DND-41 (cell line): ENCODE measurements around the gene PPP1R3G.

Source experiments
- ATAC-seq: fragments of 200-7000 bp; cut with Tn5 transposase; 3 replicates; pipeline ENCODE4 v1.9.1; 2021; ENCODE audit warnings: low read depth; ENCODE audit not compliant: insufficient read depth
- DNase-seq: peaks from one replicate; pipeline ENCODE4 v3.0.0-alpha.2; 2020
- H2AFZ ChIP-seq: 2 replicates; pipeline ENCODE4 v1.6.0; 2012; ENCODE audit warnings: low read depth, low read length
- H3K27ac ChIP-seq: 2 replicates; pipeline ENCODE4 v1.5.1; 2012; ENCODE audit warnings: low read length, inconsistent platforms
- H3K27me3 ChIP-seq: fragments of 200-600 bp; sonication (generic); 2 replicates; pipeline ENCODE4 v1.6.0; 2012; ENCODE audit warnings: low read length, mild to moderate bottlenecking, inconsistent platforms; ENCODE audit not compliant: insufficient read depth, poor library complexity
- H3K36me3 ChIP-seq: 2 replicates; pipeline ENCODE4 v1.5.1; 2012; ENCODE audit warnings: low read length, inconsistent platforms; ENCODE audit not compliant: insufficient read depth
- H3K4me1 ChIP-seq: 2 replicates; pipeline ENCODE4 v1.5.1; 2012; ENCODE audit warnings: mild to moderate bottlenecking, low read length; ENCODE audit not compliant: insufficient read depth
- H3K4me2 ChIP-seq: 2 replicates; pipeline ENCODE4 v1.6.0; 2012; ENCODE audit warnings: mild to moderate bottlenecking, moderate library complexity, low read length, inconsistent platforms; ENCODE audit not compliant: insufficient read depth
- H3K4me3 ChIP-seq, 2 experiments: fragments of 200-600 bp in 1 of 2; shearing (Covaris generic) in 1 of 2; 2 replicates each; pipeline ENCODE4 v1.5.1; 2012 to 2016; ENCODE audit warnings: inconsistent platforms in 2 of 2, low read length in 2 of 2, mild to moderate bottlenecking in 2 of 2, low read depth in 1 of 2, moderate library complexity in 1 of 2
- H3K79me2 ChIP-seq: 2 replicates; pipeline ENCODE4 v1.6.0; 2012; ENCODE audit warnings: low read length, inconsistent platforms; ENCODE audit not compliant: insufficient read depth
- H3K9ac ChIP-seq: 2 replicates; pipeline ENCODE4 v1.6.0; 2012; ENCODE audit warnings: low read depth, mild to moderate bottlenecking, inconsistent platforms, low read length, moderate library complexity
- H3K9me3 ChIP-seq: 2 replicates; pipeline ENCODE4 v1.5.1; 2012; ENCODE audit warnings: low read length, moderate library complexity, mild to moderate bottlenecking, inconsistent platforms; ENCODE audit not compliant: insufficient read depth, severe bottlenecking
- H4K20me1 ChIP-seq: 2 replicates; pipeline ENCODE4 v1.6.0; 2012; ENCODE audit warnings: low read length; ENCODE audit not compliant: insufficient read depth
- EZH2 ChIP-seq: IDR thresholded peaks from 3 replicates; pipeline ENCODE4 v1.6.1; 2012; ENCODE audit warnings: borderline replicate concordance, low read depth, mild to moderate bottlenecking, moderate library complexity, low read length, inconsistent platforms; ENCODE audit not compliant: severe bottlenecking
- TF ChIP-seq, protein P1 (sequence below): IDR thresholded peaks from 2 replicates; pipeline ENCODE4 v1.5.1; 2012; ENCODE audit warnings: borderline replicate concordance, low read length, moderate library complexity, mild to moderate bottlenecking; ENCODE audit not compliant: poor library complexity, severe bottlenecking; ENCODE audit errors: extremely low read depth

Gene PPP1R3G

DNA sequence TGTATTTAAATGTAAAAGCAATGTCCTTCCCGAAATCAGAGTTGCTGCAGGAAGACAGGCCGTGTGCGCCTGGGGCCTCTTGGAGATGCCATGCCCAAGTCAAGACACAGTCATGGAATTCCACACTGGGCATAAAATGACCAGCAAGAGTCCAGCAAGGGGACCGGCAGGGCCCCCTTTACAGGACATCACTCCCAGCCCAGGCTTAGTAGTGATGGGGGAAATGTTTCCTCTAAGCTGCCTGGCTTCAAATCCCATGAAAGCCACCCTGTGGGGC, 1.9 kb upstream of the PPP1R3G start:
- Histone ChIP-seq H4K20me1 (no peaks in the 10 kb centered on the region), H2AFZ (no peak overlapping the region), H3K4me3 (no peak overlapping the region), H3K9ac (no peak overlapping the region), H3K9me3 (peaks cover 8% of the 10 kb centered on the region), H3K79me2 (no peaks in the 10 kb centered on the region), H3K4me1 (no peaks in the 10 kb centered on the region), H3K36me3 (no peaks in the 10 kb centered on the region), H3K27me3 (no peaks in the 10 kb centered on the region), H3K4me2 (no peak overlapping the region), H3K27ac (no peak overlapping the region)
- TF ChIP-seq, protein P1, sequence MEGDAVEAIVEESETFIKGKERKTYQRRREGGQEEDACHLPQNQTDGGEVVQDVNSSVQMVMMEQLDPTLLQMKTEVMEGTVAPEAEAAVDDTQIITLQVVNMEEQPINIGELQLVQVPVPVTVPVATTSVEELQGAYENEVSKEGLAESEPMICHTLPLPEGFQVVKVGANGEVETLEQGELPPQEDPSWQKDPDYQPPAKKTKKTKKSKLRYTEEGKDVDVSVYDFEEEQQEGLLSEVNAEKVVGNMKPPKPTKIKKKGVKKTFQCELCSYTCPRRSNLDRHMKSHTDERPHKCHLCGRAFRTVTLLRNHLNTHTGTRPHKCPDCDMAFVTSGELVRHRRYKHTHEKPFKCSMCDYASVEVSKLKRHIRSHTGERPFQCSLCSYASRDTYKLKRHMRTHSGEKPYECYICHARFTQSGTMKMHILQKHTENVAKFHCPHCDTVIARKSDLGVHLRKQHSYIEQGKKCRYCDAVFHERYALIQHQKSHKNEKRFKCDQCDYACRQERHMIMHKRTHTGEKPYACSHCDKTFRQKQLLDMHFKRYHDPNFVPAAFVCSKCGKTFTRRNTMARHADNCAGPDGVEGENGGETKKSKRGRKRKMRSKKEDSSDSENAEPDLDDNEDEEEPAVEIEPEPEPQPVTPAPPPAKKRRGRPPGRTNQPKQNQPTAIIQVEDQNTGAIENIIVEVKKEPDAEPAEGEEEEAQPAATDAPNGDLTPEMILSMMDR = no peak
- ATAC-seq (no peak), DNase-seq (no peak)

DNA sequence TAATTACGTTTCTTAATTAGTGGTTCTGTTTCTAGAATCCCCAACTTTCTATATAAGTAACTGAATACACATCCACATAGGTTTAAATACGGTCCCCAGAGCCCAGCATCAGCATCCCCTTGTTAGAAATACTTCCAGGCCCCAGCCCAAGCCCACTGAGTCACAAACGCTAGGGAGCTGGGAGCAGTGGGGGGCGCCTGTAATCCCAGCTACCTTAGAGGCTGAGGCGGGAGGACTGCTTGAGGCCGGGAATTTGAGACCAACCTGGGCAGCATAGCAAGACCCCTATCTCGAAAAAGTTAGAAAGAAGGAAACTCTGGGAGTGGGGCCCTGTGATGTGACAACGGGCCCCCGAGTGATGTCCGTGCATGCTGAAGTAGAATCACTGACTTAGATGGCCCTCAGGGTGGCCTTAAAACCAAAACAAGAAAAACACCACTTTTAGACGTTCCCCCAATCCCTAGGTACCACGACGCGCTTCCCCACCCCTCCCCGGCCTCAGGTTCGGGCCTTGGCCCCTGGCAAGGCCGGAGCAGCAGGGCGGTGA, 1.3 kb upstream of the PPP1R3G start:
- H2AFZ ChIP-seq = no peak overlapping the region
- no peaks in the 10 kb centered on the region for H3K36me3 ChIP-seq
- no peaks in the 10 kb centered on the region for H4K20me1 ChIP-seq
- no peak overlapping the region for H3K9ac ChIP-seq
- H3K27me3 ChIP-seq = no peaks in the 10 kb centered on the region
- no peaks in the 10 kb centered on the region for H3K79me2 ChIP-seq
- peaks cover 8% of the 10 kb centered on the region for H3K9me3 ChIP-seq
- DNase-seq (no peak), ATAC-seq (no peak)
- H3K4me2 ChIP-seq = no peak overlapping the region
- no peaks in the 10 kb centered on the region for H3K4me1 ChIP-seq
- no peak overlapping the region for H3K27ac ChIP-seq
- TF ChIP-seq EZH2 = no peak
- TF ChIP-seq, protein P1 = no peak
- no peak overlapping the region for H3K4me3 ChIP-seq

DNA sequence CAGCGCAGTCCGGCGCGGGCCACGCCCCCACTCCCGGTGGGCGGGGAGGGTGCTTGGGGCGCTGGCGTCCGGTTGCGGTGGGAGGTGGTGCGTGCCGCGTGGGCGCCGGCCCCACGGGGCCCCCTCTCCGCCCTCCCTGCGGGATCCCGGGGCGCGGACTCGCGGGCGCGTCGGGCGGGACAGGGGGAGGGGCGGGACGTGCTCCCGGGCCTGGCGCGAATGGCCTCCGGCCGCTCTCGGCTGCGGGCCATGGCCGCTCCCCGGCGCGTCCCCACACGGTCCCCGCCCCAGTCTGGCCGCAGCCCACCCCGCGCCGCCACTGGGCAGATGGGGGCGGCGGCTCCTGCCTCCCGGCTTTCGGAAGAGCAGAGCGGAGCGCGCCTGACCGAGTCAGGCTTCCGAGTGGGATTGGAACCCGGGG, 771 bp upstream of the PPP1R3G start:
- no peaks in the 10 kb centered on the region for H3K36me3 ChIP-seq
- peaks cover 8% of the 10 kb centered on the region for H3K9me3 ChIP-seq
- no peak for ATAC-seq
- H3K79me2 ChIP-seq = no peaks in the 10 kb centered on the region
- no peak overlapping the region for H3K27ac ChIP-seq
- H4K20me1 ChIP-seq = no peaks in the 10 kb centered on the region
- H2AFZ ChIP-seq = no peak overlapping the region
- H3K4me2 ChIP-seq = no peak overlapping the region
- H3K9ac ChIP-seq = no peak overlapping the region
- no peak for TF ChIP-seq EZH2
- TF ChIP-seq, protein P1 = no peak
- H3K4me1 ChIP-seq = no peaks in the 10 kb centered on the region
- no peaks in the 10 kb centered on the region for H3K27me3 ChIP-seq
- no peak for DNase-seq
- no peak overlapping the region for H3K4me3 ChIP-seq

DNA sequence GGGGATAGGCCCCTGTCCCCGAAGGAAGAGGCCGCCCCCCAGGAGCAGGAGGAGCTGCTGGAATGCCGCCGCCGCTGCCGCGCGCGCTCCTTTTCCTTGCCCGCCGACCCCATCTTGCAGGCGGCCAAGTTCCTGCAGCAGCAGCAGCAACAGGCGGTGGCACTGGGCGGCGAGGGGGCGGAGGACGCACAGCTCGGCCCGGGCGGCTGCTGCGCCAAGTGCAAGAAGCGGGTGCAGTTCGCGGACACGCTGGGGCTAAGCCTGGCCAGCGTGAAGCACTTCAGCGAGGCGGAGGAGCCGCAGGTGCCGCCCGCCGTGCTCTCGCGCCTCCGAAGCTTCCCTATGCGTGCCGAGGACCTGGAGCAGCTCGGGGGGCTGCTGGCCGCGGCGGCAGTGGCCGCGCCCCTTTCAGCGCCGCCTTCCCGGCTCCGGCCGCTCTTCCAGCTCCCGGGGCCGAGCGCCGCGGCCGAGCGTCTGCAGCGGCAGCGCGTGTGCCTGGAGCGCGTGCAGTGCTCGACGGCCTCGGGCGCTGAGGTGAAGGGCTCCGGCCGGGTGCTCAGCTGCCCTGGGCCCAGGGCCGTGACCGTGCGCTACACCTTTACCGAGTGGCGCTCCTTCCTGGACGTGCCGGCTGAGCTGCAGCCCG, 630 bp downstream of the PPP1R3G start:
- no peak overlapping the region for H3K4me3 ChIP-seq
- no peaks in the 10 kb centered on the region for H4K20me1 ChIP-seq
- H3K4me2 ChIP-seq = no peak overlapping the region
- no peak overlapping the region for H3K9ac ChIP-seq
- peaks cover 8% of the 10 kb centered on the region for H3K9me3 ChIP-seq
- H3K27ac ChIP-seq = no peak overlapping the region
- no peak for DNase-seq
- TF ChIP-seq, protein P1 = no peak
- no peak for TF ChIP-seq EZH2
- H3K4me1 ChIP-seq = no peaks in the 10 kb centered on the region
- ATAC-seq = no peak
- H3K27me3 ChIP-seq = no peaks in the 10 kb centered on the region
- H3K36me3 ChIP-seq = no peaks in the 10 kb centered on the region
- H2AFZ ChIP-seq = no peak overlapping the region
- H3K79me2 ChIP-seq = no peaks in the 10 kb centered on the region
